HG02981 (cell line): ENCODE measurements around the gene URB1.
"Not testable (repeated sequence)": the region's sequence is repeated elsewhere in the genome, so short reads cannot be mapped to it uniquely, and the experiment has no call there.

Source experiments
- ATAC-seq: cut with Tn5 transposase; IDR thresholded peaks from one replicate; pipeline ENCODE4 v1.9.1; 2021; ENCODE audit warnings: mild to moderate bottlenecking, moderate library complexity; ENCODE audit not compliant: unreplicated experiment

Gene URB1

GRCh38 chr21:32301596-32301995, 91.2 kb downstream of the URB1 start:
- no peak for ATAC-seq

DNA sequence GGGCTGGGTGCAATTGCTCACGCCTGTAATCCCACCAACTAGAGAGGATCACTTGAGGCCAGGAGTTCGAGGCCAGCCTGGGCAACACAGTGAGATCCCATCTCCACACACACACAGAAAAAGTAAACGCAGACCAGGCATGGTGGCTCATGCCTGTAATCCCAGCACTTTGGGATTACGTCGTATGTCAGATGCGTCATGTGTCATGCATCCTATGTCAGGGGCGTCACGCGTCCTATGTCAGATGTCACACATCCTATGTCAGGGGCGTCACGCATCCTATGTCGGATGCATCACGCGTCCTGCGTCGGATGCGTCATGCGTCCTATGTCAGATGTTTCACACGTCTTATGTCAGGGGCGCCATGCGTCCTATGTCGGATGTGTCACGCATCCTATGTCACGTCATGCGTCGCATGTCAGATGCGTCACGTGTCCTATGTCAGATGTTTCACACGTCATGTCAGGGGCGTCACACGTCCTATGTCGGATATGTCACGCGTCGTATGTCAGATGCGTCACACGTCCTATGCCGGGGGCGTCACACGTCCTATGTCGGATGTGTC, 92.6 kb downstream of the URB1 start:
- ATAC-seq = no peak

GRCh38 chr21:32299695-32300094, 93.1 kb downstream of the URB1 start:
- ATAC-seq = no peak

- ATAC-seq = no peak
These were observed 94.1 kb downstream of the URB1 start, which contains the start of gene MRAP for GRCh38 chr21:32298658-32299081. TSS of gene MRAP (plus strand) at chr21:32298855. CDS start at chr21:32298972, 117 bp downstream.

DNA sequence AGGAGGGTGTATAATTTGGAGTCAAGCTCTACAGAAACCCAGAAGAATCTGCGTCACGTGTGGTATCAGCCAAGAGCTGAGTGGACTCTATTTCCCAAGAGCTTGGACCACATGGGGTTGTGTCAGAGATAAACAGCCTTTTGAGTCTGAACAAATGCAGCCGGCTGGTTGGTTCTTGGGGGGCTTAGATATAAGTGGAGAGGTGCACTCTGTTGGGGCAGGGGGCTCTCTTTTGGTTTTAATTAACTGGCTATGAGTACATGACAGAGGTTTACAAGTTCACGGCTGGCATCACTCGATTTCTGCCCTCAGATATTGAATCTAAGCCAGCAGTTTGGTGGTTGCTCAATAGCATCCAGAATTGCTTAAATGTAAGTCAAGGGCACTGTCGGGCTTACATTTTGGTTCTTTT, 94.7 kb downstream of the URB1 start:
- ATAC-seq = no peak

DNA sequence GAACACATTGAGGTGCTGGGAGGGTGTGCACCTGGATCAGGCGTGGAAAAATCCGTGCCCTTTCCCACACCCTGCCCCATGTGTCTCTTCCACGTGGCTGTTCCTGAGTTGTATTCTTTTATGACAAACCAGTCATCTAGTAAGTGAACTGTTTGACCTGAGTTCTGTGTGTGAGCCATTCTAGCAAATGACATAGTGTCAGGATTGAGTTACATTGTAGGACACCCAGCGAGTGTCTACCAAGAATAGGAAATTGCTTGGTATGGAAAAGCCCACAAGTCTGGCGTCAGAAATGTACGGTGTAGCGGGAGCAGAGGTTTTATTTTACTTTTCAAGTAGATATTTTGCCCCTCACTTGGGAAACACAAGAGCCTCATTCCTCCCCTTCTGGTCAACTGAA, 95.4 kb downstream of the URB1 start:
- no peak for ATAC-seq

- no peak for ATAC-seq
These were observed 107.3 kb downstream of the URB1 start for GRCh38 chr21:32285476-32285875.

- ATAC-seq = no peak
These were observed 109.8 kb downstream of the URB1 start for GRCh38 chr21:32282992-32283391.

- ATAC-seq = no peak
These were observed 111.3 kb downstream of the URB1 start for GRCh38 chr21:32281531-32281930.

DNA sequence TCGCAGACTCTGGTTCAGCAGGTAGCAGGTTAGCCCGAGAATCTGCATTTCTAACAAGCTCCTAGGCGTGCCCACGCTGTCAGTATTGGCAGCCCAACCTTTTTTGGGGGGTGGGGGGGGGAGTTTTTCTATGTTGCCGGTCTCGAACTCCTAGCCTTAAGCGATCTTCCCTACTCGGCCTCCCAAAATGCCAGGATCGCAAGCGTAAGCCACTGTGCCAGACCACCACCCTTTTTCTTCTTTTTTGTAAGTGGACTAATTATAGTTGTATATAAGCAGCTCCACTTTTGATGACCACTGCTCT, 113.5 kb downstream of the URB1 start:
- ATAC-seq = peak; percentile 8

DNA sequence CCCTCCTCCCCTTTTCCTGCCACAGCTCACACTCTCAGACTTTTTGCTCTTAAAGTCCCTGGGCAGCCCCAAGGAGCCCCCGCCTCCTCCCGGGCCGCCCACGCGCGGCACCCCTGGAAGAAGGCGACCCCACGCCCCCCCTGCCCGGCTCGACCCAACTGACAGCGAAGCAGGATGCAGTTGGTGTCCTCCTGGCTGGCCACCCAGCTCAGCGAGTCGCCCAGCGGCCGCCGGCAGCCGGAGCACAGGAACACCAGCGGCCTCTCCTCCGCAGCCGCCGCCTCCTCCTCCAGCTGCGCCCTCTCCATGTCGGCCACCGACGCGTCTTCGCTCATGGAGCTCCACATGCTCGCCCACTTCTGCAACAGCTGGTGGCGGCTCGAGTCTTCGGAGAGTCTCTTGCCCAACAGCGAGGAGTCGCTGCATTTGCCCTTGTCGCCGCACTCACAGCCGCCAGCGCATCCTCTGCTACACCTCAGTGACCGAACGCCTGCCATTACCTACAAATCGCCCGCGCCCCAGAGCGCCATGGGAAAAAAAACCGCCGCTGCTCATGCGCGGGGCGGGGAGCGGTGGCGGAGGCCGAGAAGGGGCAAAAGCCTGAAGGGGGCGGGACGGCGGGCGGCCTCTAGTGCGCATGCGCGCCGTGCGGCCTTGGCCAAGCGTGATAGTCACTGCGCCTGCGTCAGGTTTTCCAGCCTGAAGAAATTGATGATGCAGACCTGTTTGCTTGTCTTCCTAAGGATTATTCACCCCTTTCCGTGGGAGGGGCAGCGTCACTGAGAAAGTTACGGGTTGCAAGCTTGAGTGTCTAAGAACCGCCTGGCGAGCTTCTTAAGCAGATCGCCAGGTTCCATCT, 114.1 kb downstream of the URB1 start, which contains the start of gene MIS18A:
MIS18A (minus strand) TSS at position 532 of the 859 bp plus-strand sequence; CDS start at position 497, 35 bp downstream.
- ATAC-seq = peak; percentile 96

DNA sequence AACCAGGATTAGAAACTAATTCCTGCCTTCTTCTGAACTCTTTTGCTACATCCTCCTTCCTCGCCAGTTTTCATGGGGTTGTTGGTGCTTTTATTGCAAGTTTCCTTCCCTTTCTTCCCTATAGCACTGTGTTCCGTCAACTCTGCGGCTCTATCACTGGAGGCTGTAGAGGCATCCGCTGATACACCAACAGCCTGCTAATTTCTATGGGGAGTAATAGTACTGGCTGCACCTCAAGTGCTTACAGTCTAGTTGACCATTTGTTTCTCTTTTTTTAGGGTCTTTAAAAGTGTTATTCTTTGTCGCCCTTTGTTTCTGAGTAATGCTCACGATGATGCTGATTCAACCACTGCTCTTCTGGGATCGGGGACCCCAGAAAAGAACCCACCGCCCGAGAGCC, 114.7 kb downstream of the URB1 start:
- ATAC-seq = peak; percentile 16

DNA sequence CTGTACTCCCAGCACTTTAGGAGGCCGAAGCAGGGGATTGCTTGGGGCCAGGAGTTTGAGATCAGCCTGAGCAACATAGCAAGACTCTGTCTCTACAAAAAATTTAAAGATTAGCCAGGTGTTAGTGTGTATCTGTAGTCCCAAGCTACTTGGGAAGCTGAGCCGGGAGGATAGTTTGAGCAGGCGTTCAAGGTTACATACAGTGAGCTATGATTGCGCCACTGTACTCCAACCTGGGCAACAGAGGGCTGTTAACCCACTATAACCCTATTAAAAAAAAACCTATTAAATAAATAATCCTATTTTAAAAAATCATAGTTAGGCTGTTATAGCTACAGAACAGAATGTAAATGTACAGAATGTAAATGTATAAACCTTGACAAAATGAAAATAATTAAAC, 116.1 kb downstream of the URB1 start:
- no peak for ATAC-seq

- ATAC-seq = no peak
These were observed 122.1 kb downstream of the URB1 start for GRCh38 chr21:32270748-32271147.

DNA sequence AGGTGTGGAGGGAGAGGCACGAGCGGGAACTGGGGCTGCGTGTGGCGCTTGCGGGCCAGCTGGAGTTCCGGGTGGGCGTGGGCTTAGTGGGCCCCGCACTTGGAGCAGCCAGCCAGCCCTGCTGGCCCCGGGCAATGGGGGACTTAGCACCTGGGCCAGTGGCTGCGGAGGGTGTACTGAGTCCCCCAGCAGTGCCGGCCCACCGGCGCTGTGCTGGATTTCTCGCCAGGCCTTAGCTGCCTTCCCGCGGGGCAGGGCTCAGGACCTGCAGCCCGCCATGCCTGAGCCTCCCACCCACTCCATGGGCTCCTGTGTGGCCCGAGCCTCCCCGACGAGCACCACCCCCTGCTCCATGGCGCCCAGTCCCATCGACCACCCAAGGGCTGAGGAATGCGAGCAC, 127.5 kb downstream of the URB1 start:
- not testable (repeated sequence) for ATAC-seq

- ATAC-seq = no peak
These were observed 130.9 kb downstream of the URB1 start for GRCh38 chr21:32261929-32262328.
